ENCODE measurements around the gene CCDC51. TPM values are rescaled to one million over a fixed set of nuclear protein-coding genes. Genes with fewer than 3 reads are reported as not detected.

Gene CCDC51
- polyA plus RNA-seq, 1 donor from 2014 or later = 11.4 TPM

Other genes with a start within 250 kb of the CCDC51 start
- gene CAMP, start 216.6 kb downstream of the CCDC51 start, polyA plus RNA-seq (ENCODE audit: insufficient read depth, low read depth, low replicate concordance) = not detected
- gene ZNF589, start 199.0 kb downstream of the CCDC51 start, polyA plus RNA-seq (ENCODE audit: insufficient read depth, low read depth, low replicate concordance) = 4.2 TPM
- gene NME6, start 138.8 kb downstream of the CCDC51 start, polyA plus RNA-seq (ENCODE audit: insufficient read depth, low read depth, low replicate concordance) = 9.5 TPM
- 1.4 TPM for gene SPINK8, start 106.5 kb downstream of the CCDC51 start, polyA plus RNA-seq (ENCODE audit: insufficient read depth, low read depth, low replicate concordance)
- gene FBXW12, start 67.9 kb downstream of the CCDC51 start, polyA plus RNA-seq (ENCODE audit: insufficient read depth, low read depth, low replicate concordance) = not detected
- 70.1 TPM for gene PLXNB1, start 10.0 kb downstream of the CCDC51 start, polyA plus RNA-seq (ENCODE audit: insufficient read depth, low read depth, low replicate concordance)
- gene TMA7, start 138 bp upstream of the CCDC51 start, polyA plus RNA-seq (ENCODE audit: insufficient read depth, low read depth, low replicate concordance) = 232 TPM
- 5.9 TPM for gene ATRIP, start 6.6 kb upstream of the CCDC51 start, polyA plus RNA-seq (ENCODE audit: insufficient read depth, low read depth, low replicate concordance)
- 109 TPM for gene SHISA5, start 64.1 kb upstream of the CCDC51 start, polyA plus RNA-seq (ENCODE audit: insufficient read depth, low read depth, low replicate concordance)
- 5.6 TPM for gene PFKFB4, start 116.7 kb upstream of the CCDC51 start, polyA plus RNA-seq (ENCODE audit: insufficient read depth, low read depth, low replicate concordance)
- not detected for gene UCN2, start 123.7 kb upstream of the CCDC51 start, polyA plus RNA-seq (ENCODE audit: insufficient read depth, low read depth, low replicate concordance)
- 1.5 TPM for gene COL7A1, start 155.2 kb upstream of the CCDC51 start, polyA plus RNA-seq (ENCODE audit: insufficient read depth, low read depth, low replicate concordance)
- gene UQCRC1, start 169.5 kb upstream of the CCDC51 start, polyA plus RNA-seq (ENCODE audit: insufficient read depth, low read depth, low replicate concordance) = 205 TPM
- gene TMEM89, start 181.7 kb upstream of the CCDC51 start, polyA plus RNA-seq (ENCODE audit: insufficient read depth, low read depth, low replicate concordance) = not detected
- 3.8 TPM for gene SLC26A6, start 195.3 kb upstream of the CCDC51 start, polyA plus RNA-seq (ENCODE audit: insufficient read depth, low read depth, low replicate concordance)
- 23.1 TPM for gene CELSR3, start 222.8 kb upstream of the CCDC51 start, polyA plus RNA-seq (ENCODE audit: insufficient read depth, low read depth, low replicate concordance)
- 42.2 TPM for gene NCKIPSD, start 245.8 kb upstream of the CCDC51 start, polyA plus RNA-seq (ENCODE audit: insufficient read depth, low read depth, low replicate concordance)

All from brain (organoid and tissue), 1 donor.